ENCODE results near the gene APCDD1L.

Gene APCDD1L

DNA sequence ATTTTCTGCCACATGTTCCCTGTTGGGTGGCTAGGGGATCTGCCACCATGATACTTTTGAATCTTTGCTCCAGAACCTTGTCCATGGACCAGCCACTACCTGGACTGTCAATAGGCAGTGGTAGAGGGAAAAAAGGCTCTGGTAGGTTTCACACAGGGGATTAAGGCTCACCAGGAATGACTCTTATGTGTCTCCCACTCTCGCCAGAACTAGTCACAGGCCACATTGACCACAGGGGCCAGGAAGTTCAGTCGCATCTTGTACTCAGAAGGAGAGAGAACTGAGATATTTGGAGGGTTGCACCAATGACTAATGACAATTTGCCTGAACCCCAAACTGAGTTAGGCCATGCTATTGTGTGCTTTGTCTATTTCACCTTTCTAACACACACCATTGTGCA lies 23.6 kb upstream of the APCDD1L start:
- TF ChIP-seq, protein P1, sequence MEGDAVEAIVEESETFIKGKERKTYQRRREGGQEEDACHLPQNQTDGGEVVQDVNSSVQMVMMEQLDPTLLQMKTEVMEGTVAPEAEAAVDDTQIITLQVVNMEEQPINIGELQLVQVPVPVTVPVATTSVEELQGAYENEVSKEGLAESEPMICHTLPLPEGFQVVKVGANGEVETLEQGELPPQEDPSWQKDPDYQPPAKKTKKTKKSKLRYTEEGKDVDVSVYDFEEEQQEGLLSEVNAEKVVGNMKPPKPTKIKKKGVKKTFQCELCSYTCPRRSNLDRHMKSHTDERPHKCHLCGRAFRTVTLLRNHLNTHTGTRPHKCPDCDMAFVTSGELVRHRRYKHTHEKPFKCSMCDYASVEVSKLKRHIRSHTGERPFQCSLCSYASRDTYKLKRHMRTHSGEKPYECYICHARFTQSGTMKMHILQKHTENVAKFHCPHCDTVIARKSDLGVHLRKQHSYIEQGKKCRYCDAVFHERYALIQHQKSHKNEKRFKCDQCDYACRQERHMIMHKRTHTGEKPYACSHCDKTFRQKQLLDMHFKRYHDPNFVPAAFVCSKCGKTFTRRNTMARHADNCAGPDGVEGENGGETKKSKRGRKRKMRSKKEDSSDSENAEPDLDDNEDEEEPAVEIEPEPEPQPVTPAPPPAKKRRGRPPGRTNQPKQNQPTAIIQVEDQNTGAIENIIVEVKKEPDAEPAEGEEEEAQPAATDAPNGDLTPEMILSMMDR (IDR thresholded peaks at IDR 0.05; ENCODE audit: low read length): no peak
- TF ChIP-seq EZH2 (IDR thresholded peaks at IDR 0.05; ENCODE audit: borderline replicate concordance, low read length): no peak
- no peaks in the 10 kb centered on the region for H3F3A ChIP-seq (ENCODE audit: insufficient read depth, low read length)
- no peak overlapping the region for H3K4me2 ChIP-seq (ENCODE audit: low read length)
- H3K9me3 ChIP-seq (ENCODE audit: low read length): 0 out of 2 replicates have a peak, but pooled peaks cover 3% of the 10 kb centered on the region
- no peaks in the 10 kb centered on the region for H4K20me1 ChIP-seq (ENCODE audit: insufficient read depth, low read length)
- no peaks in the 10 kb centered on the region; the same call in 1 of the 2 replicates for H3K27me3 ChIP-seq (ENCODE audit: insufficient read depth, low read length)
- H3K79me2 ChIP-seq (ENCODE audit: insufficient read depth, low read length): no peaks in the 10 kb centered on the region
- no peak overlapping the region for H3K9ac ChIP-seq (ENCODE audit: low read length)
- no peak overlapping the region for H3K4me3 ChIP-seq (ENCODE audit: low read depth, low read length, poor library complexity, severe bottlenecking)
- no peaks in the 10 kb centered on the region; the same call in 1 of the 2 replicates for H3K36me3 ChIP-seq (ENCODE audit: insufficient read depth, low read length)
- H2AFZ ChIP-seq (ENCODE audit: low read length): no peak overlapping the region
- H3K4me1 ChIP-seq (ENCODE audit: insufficient read depth, low read length, severe bottlenecking): no peaks in the 10 kb centered on the region
- H3K9me2 ChIP-seq (ENCODE audit: low read depth, low read length): no peaks in the 10 kb centered on the region
- no peak overlapping the region for H3K27ac ChIP-seq (ENCODE audit: low read depth, low read length, poor library complexity, severe bottlenecking)

DNA sequence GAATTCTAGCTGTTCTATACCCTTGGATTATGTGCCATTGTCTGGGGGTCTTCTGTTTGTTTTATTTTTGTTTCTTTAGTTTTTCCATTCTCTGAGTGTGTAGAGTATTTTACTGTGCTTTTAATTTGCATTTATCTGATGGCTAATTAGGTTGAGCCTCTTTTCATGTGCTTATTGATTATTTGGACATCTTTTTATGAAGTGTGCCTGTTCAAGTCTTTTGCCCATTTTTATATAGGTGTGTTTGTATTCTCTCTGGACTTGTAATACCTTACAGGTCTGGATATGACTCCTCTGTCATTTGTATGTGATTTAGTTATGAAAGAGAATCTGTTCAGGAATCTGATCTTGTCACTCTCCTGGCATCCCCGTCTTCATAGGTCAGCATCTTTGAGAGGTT lies 22.6 kb upstream of the APCDD1L start:
- no peaks in the 10 kb centered on the region for H4K20me1 ChIP-seq (ENCODE audit: insufficient read depth, low read length)
- no peak overlapping the region for H3K4me3 ChIP-seq (ENCODE audit: low read depth, low read length, poor library complexity, severe bottlenecking)
- H3K79me2 ChIP-seq (ENCODE audit: insufficient read depth, low read length): no peaks in the 10 kb centered on the region
- H2AFZ ChIP-seq (ENCODE audit: low read length): no peak overlapping the region
- TF ChIP-seq, protein P1 (IDR thresholded peaks at IDR 0.05; ENCODE audit: low read length): no peak
- TF ChIP-seq EZH2 (IDR thresholded peaks at IDR 0.05; ENCODE audit: borderline replicate concordance, low read length): no peak
- H3K9me3 ChIP-seq (ENCODE audit: low read length): 0 out of 2 replicates have a peak, but pooled peaks cover 3% of the 10 kb centered on the region
- H3K4me1 ChIP-seq (ENCODE audit: insufficient read depth, low read length, severe bottlenecking): no peaks in the 10 kb centered on the region
- H3K9me2 ChIP-seq (ENCODE audit: low read depth, low read length): no peaks in the 10 kb centered on the region
- no peak overlapping the region for H3K27ac ChIP-seq (ENCODE audit: low read depth, low read length, poor library complexity, severe bottlenecking)
- H3K27me3 ChIP-seq (ENCODE audit: insufficient read depth, low read length): no peaks in the 10 kb centered on the region; the same call in 1 of the 2 replicates
- H3F3A ChIP-seq (ENCODE audit: insufficient read depth, low read length): no peaks in the 10 kb centered on the region
- H3K9ac ChIP-seq (ENCODE audit: low read length): no peak overlapping the region
- H3K4me2 ChIP-seq (ENCODE audit: low read length): no peak overlapping the region
- H3K36me3 ChIP-seq (ENCODE audit: insufficient read depth, low read length): no peaks in the 10 kb centered on the region; the same call in 1 of the 2 replicates

- H3K36me3 ChIP-seq (ENCODE audit: insufficient read depth, low read length): no peaks in the 10 kb centered on the region; the same call in 1 of the 2 replicates
- no peak overlapping the region for H3K4me3 ChIP-seq (ENCODE audit: low read depth, low read length, poor library complexity, severe bottlenecking)
- no peaks in the 10 kb centered on the region for H3K79me2 ChIP-seq (ENCODE audit: insufficient read depth, low read length)
- no peak overlapping the region for H2AFZ ChIP-seq (ENCODE audit: low read length)
- no peaks in the 10 kb centered on the region for H4K20me1 ChIP-seq (ENCODE audit: insufficient read depth, low read length)
- H3K9me3 ChIP-seq (ENCODE audit: low read length): 0 out of 2 replicates have a peak, but pooled peaks cover 3% of the 10 kb centered on the region
- H3F3A ChIP-seq (ENCODE audit: insufficient read depth, low read length): no peaks in the 10 kb centered on the region
- no peaks in the 10 kb centered on the region for H3K4me1 ChIP-seq (ENCODE audit: insufficient read depth, low read length, severe bottlenecking)
- no peak overlapping the region for H3K9ac ChIP-seq (ENCODE audit: low read length)
- TF ChIP-seq, protein P1 (IDR thresholded peaks at IDR 0.05; ENCODE audit: low read length): no peak
- TF ChIP-seq EZH2 (IDR thresholded peaks at IDR 0.05; ENCODE audit: borderline replicate concordance, low read length): no peak
- no peaks in the 10 kb centered on the region for H3K9me2 ChIP-seq (ENCODE audit: low read depth, low read length)
- no peak overlapping the region for H3K4me2 ChIP-seq (ENCODE audit: low read length)
- H3K27ac ChIP-seq (ENCODE audit: low read depth, low read length, poor library complexity, severe bottlenecking): no peak overlapping the region
- no peaks in the 10 kb centered on the region; the same call in 1 of the 2 replicates for H3K27me3 ChIP-seq (ENCODE audit: insufficient read depth, low read length)
These were observed 21.1 kb upstream of the APCDD1L start for GRCh38 chr20:58536289-58536688.
